Hepatocyte (in vitro differentiated cells): ENCODE data around the gene WDR70. TPM values are rescaled to one million over a fixed set of nuclear protein-coding genes. Genes with fewer than 3 reads are reported as not detected.
"Not testable (repeated sequence)": the region's sequence is repeated elsewhere in the genome, so short reads cannot be mapped to it uniquely, and the experiment has no call there.

Experiments
- DNase-seq: peaks from one replicate; pipeline ENCODE4 v3.0.0-alpha.2; 2016; ENCODE audit warnings: low spot score
- H2AFZ ChIP-seq: fragments of 200-600 bp; sonication (generic); 2 replicates; pipeline ENCODE4 v1.6.0; 2016; ENCODE audit warnings: antibody characterized with exemption, mild to moderate bottlenecking
- H3K27ac ChIP-seq: fragments of 200-600 bp; sonication (generic); 2 replicates; pipeline ENCODE4 v1.5.1; 2016; ENCODE audit warnings: mild to moderate bottlenecking
- H3K27me3 ChIP-seq: fragments of 200-600 bp; sonication (generic); 2 replicates; pipeline ENCODE4 v1.6.1; 2016
- H3K36me3 ChIP-seq: fragments of 200-600 bp; sonication (generic); replicated peaks from 2 replicates; pipeline ENCODE4 v1.5.1; 2016; ENCODE audit warnings: low read depth; ENCODE audit not compliant: insufficient read depth
- H3K4me1 ChIP-seq: fragments of 200-600 bp; sonication (generic); 2 replicates; pipeline ENCODE4 v1.5.1; 2016; ENCODE audit warnings: mild to moderate bottlenecking, moderate library complexity; ENCODE audit not compliant: insufficient read depth
- H3K4me2 ChIP-seq: fragments of 200-600 bp; sonication (generic); 2 replicates; pipeline ENCODE4 v1.6.0; 2016
- H3K4me3 ChIP-seq: fragments of 200-600 bp; sonication (generic); 2 replicates; pipeline ENCODE4 v1.5.1; 2016; ENCODE audit warnings: mild to moderate bottlenecking
- H3K79me2 ChIP-seq: fragments of 200-600 bp; sonication (generic); 2 replicates; pipeline ENCODE4 v1.6.0; 2017; ENCODE audit warnings: mild to moderate bottlenecking
- H3K9me2 ChIP-seq: fragments of 200-600 bp; sonication (generic); replicated peaks from 2 replicates; pipeline ENCODE4 v1.6.0; 2017; ENCODE audit warnings: mild to moderate bottlenecking; ENCODE audit not compliant: insufficient read depth
- H3K9me3 ChIP-seq: fragments of 200-600 bp; sonication (generic); 2 replicates; pipeline ENCODE4 v1.5.1; 2016; ENCODE audit warnings: low read depth, mild to moderate bottlenecking
- H4K20me1 ChIP-seq: fragments of 200-600 bp; sonication (generic); 2 replicates; pipeline ENCODE4 v1.6.0; 2016; ENCODE audit warnings: mild to moderate bottlenecking; ENCODE audit not compliant: insufficient read depth, poor library complexity, severe bottlenecking
- CTCF ChIP-seq: fragments of 200-600 bp; sonication (generic); IDR thresholded peaks from 2 replicates; pipeline ENCODE4 v1.5.1; 2016; ENCODE audit warnings: antibody characterized with exemption, mild to moderate bottlenecking; ENCODE audit not compliant: poor library complexity
- EZH2 ChIP-seq: fragments of 200-600 bp; sonication (generic); IDR thresholded peaks from 2 replicates; pipeline ENCODE4 v1.6.1; 2016; ENCODE audit warnings: antibody characterized with exemption, mild to moderate bottlenecking, borderline replicate concordance
- EZH2phosphoT487 ChIP-seq: fragments of 200-600 bp; sonication (generic); IDR thresholded peaks from one replicate; pipeline ENCODE4 v1.6.1; 2018; ENCODE audit warnings: antibody characterized with exemption, mild to moderate bottlenecking, low read depth, moderate library complexity; ENCODE audit not compliant: unreplicated experiment, severe bottlenecking
- WGBS: methylation state at CpG from one replicate; pipeline ENCODE4 v1.1.6; 2016; ENCODE audit warnings: low lambda C conversion rate; ENCODE audit errors: missing lambda C conversion rate; 5-methylcytosine and 5-hydroxymethylcytosine counted together
- polyA plus RNA-seq: library from polyadenylated mRNA; unstranded; fragments of >200 nt; fragmentation: Nextera tagmentation; extraction: Ambion mirVana; gene quantifications from 2 replicates; pipeline ENCODE4 v1.2.1, GENCODE V29; 2016
- total RNA-seq: library from RNA; depleted of rRNA; stranded (reverse); fragments of >200 nt; gene quantifications from 2 replicates; pipeline ENCODE4 v1.2.3, GENCODE V29; 2014

Gene WDR70
- total and polyA plus RNA-seq, 2 experiments from 2014 or later = 22.3 to 37.0 TPM

DNA sequence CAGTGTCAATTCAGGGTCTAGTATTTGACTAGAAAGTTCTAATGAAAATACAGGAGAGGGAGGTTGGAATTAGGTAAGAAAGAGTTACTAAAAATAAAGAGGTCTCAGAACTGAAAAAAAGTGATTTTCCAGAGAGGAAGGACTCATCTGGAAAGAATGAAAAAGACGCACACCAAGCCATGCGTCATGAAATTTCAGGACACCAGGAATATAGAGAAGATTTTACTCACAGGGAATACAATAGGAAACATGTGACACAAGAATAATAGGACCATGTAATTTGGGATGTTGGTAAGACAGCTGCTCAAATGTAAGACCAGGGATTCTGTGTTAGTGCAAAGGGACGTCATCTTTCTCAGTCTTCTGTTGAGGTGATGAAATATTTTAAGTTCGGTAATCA is 236.1 kb downstream of the WDR70 start:
- no peaks in the 10 kb centered on the region for H4K20me1 ChIP-seq
- no peak overlapping the region for H2AFZ ChIP-seq
- H3K79me2 ChIP-seq = no peaks in the 10 kb centered on the region
- no peaks in the 10 kb centered on the region for H3K4me1 ChIP-seq
- H3K9me3 ChIP-seq = no peaks in the 10 kb centered on the region
- H3K4me3 ChIP-seq = no peak overlapping the region
- TF ChIP-seq EZH2phosphoT487 (no peak), EZH2 (no peak), CTCF (no peak)
- H3K36me3 ChIP-seq = no peaks in the 10 kb centered on the region
- no peak overlapping the region for H3K27ac ChIP-seq
- no peaks in the 10 kb centered on the region for H3K9me2 ChIP-seq
- 87% methylated on average over 4 of the region's 4 CpGs for WGBS
- H3K27me3 ChIP-seq = no peaks in the 10 kb centered on the region
- no peak for DNase-seq
- H3K4me2 ChIP-seq = no peak overlapping the region

DNA sequence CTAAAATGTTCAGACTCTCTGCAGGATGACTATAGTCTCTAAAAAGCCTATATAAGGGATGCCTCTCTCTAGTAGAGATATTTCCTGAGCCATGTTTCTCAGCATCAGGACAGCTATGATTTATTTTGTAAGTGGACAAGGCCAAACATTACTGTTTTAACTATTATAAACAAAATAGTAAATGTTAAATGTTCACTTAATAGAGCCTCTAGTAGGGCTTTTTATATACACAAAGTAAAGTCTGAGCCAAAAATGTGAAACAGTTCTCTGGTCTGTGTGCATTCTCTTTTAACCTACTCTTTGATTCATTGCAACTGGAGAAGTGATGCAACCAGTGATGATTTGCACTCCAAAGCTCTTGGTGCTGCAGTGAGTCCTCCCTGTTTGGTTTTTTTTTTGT is 240.2 kb downstream of the WDR70 start:
- peak; percentile 22 for DNase-seq
- no peak for TF ChIP-seq EZH2
- TF ChIP-seq CTCF = no peak
- TF ChIP-seq EZH2phosphoT487 = no peak

GRCh38 chr5:37622354-37622753 is 243.2 kb downstream of the WDR70 start:
- 100% methylated on average over 2 of the region's 2 CpGs for WGBS
- not testable (repeated sequence) for H4K20me1 ChIP-seq, H2AFZ ChIP-seq, H3K27me3 ChIP-seq, H3K36me3 ChIP-seq, H3K9me2 ChIP-seq, H3K4me3 ChIP-seq, H3K27ac ChIP-seq, DNase-seq, H3K4me2 ChIP-seq, H3K79me2 ChIP-seq, H3K9me3 ChIP-seq, H3K4me1 ChIP-seq

More for the DNA sequence above, 240.2 kb downstream of the WDR70 start:
- H3K9me2 ChIP-seq = no peaks in the 10 kb centered on the region
- H3K27me3 ChIP-seq = no peaks in the 10 kb centered on the region
- no peaks in the 10 kb centered on the region for H3K79me2 ChIP-seq
- H3K4me1 ChIP-seq = no peaks in the 10 kb centered on the region
- H4K20me1 ChIP-seq = no peaks in the 10 kb centered on the region
- H3K4me3 ChIP-seq = no peak overlapping the region
- no peak overlapping the region for H3K27ac ChIP-seq
- no peaks in the 10 kb centered on the region for H3K9me3 ChIP-seq
- no peak overlapping the region for H2AFZ ChIP-seq
- H3K4me2 ChIP-seq = no peak overlapping the region
- no peaks in the 10 kb centered on the region for H3K36me3 ChIP-seq

DNA sequence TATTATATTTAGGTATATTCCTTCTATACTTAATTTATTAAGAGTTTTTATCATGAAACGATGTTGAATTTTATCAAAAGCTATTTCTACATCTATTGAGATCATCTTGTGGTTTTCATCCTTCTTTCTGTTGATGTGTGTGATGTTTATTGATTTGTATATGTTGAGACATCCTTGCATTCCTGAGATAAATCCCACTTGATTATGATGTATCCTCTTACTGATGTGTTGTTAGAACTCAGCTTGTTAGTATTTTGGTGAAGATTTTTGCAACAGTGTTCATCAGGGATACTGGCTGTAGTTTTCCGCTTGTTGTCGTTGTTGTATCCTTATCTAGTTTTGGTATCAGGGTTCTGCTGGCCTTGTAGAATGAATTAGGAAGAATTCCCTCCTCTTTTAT is 247.1 kb downstream of the WDR70 start:
- H3K27me3 ChIP-seq = no peaks in the 10 kb centered on the region
- H2AFZ ChIP-seq = no peak overlapping the region
- no peak overlapping the region for H3K4me2 ChIP-seq
- no peaks in the 10 kb centered on the region for H4K20me1 ChIP-seq
- no peak overlapping the region for H3K27ac ChIP-seq
- H3K4me1 ChIP-seq = no peaks in the 10 kb centered on the region
- no peaks in the 10 kb centered on the region for H3K79me2 ChIP-seq
- no peaks in the 10 kb centered on the region for H3K36me3 ChIP-seq
- no peak overlapping the region for H3K4me3 ChIP-seq
- TF ChIP-seq EZH2phosphoT487 (no peak), CTCF (no peak), EZH2 (no peak)
- 91% methylated on average over 3 of the region's 3 CpGs for WGBS
- no peak for DNase-seq
- no peaks in the 10 kb centered on the region for H3K9me2 ChIP-seq
- peaks cover 3% of the 10 kb centered on the region for H3K9me3 ChIP-seq
